HepG2 (cell line): Measurements from ENCODE around the gene RNASE8. TPM values are rescaled to one million over a fixed set of nuclear protein-coding genes. Genes with fewer than 3 reads are reported as not detected.

ENCODE experiments used
- CBX2 ChIP-seq, 2 experiments: fragments of 200-600 bp in 1 of 2; sonication (generic); formaldehyde crosslinking in 1 of 2; IDR thresholded peaks; 2 replicates each; pipeline versions ENCODE4 v1.7.0 to v1.8.1; 2018 to 2022; ENCODE audit warnings: low read depth in 2 of 2, low read length in 1 of 2, mild to moderate bottlenecking in 1 of 2, missing genetic modification reagents in 1 of 2
- CC2D1A ChIP-seq: sonication (generic); formaldehyde crosslinking; IDR thresholded peaks from 2 replicates; pipeline ENCODE4 v1.8.1; 2023; ENCODE audit warnings: mild to moderate bottlenecking, missing genetic modification reagents
- DR1 ChIP-seq: sonication (generic); formaldehyde crosslinking; IDR thresholded peaks from 2 replicates; pipeline ENCODE4 v1.8.0; 2021; ENCODE audit warnings: mild to moderate bottlenecking, missing genetic modification reagents, inconsistent platforms
- EZH2 ChIP-seq: conservative IDR thresholded peaks from 2 replicates; pipeline ENCODE4 v1.6.1; 2012; ENCODE audit warnings: mild to moderate bottlenecking, low read depth, low read length, moderate library complexity
- JUNB ChIP-seq: sonication (generic); formaldehyde crosslinking; IDR thresholded peaks from 2 replicates; pipeline ENCODE4 v1.8.0; 2022; ENCODE audit warnings: missing genetic modification reagents, mild to moderate bottlenecking, borderline replicate concordance
- KDM2A ChIP-seq: sonication (generic); formaldehyde crosslinking; IDR thresholded peaks from 2 replicates; pipeline ENCODE4 v1.4.0; 2020; ENCODE audit warnings: low read depth, missing genetic modification reagents, borderline replicate concordance
- NFRKB ChIP-seq: fragments of 450-650 bp; IDR thresholded peaks from 2 replicates; pipeline ENCODE4 v1.6.1; 2017
- SALL2 ChIP-seq: sonication (generic); formaldehyde crosslinking; IDR thresholded peaks from 2 replicates; pipeline ENCODE4 v1.8.1; 2023; ENCODE audit warnings: mild to moderate bottlenecking, missing genetic modification reagents, inconsistent platforms
- SMAD1 ChIP-seq: sonication (generic); formaldehyde crosslinking; IDR thresholded peaks from 2 replicates; pipeline ENCODE4 v1.4.0; 2020; ENCODE audit warnings: missing genetic modification reagents, low read depth, mild to moderate bottlenecking, borderline replicate concordance
- YEATS2 ChIP-seq: sonication (generic); formaldehyde crosslinking; IDR thresholded peaks from 2 replicates; pipeline ENCODE4 v1.4.0; 2020; ENCODE audit warnings: missing genetic modification reagents, borderline replicate concordance
- YEATS4 ChIP-seq: sonication (generic); formaldehyde crosslinking; IDR thresholded peaks from 2 replicates; pipeline ENCODE4 v1.4.0; 2020; ENCODE audit warnings: missing genetic modification reagents, borderline replicate concordance
- ZBTB39 ChIP-seq: sonication (generic); formaldehyde crosslinking; IDR thresholded peaks from 2 replicates; pipeline ENCODE4 v1.5.0; 2020; ENCODE audit warnings: missing genetic modification reagents
- ZKSCAN1 ChIP-seq: fragments of 150-350 bp; IDR thresholded peaks from 2 replicates; pipeline ENCODE4 v1.6.1; 2014; ENCODE audit warnings: low read length
- ZNF205 ChIP-seq: IDR thresholded peaks from 2 replicates; pipeline ENCODE4 v1.6.1; 2018; ENCODE audit warnings: missing biosample characterization, missing genetic modification reagents
- ZNF280B ChIP-seq: sonication (generic); formaldehyde crosslinking; IDR thresholded peaks from 2 replicates; pipeline ENCODE4 v1.5.0; 2020; ENCODE audit warnings: missing genetic modification reagents, mild to moderate bottlenecking, borderline replicate concordance
- ZNF296 ChIP-seq: sonication (generic); formaldehyde crosslinking; conservative IDR thresholded peaks from 2 replicates; pipeline ENCODE4 v1.5.0; 2020; ENCODE audit warnings: mild to moderate bottlenecking, missing genetic modification reagents
- ZNF609 ChIP-seq: sonication (generic); formaldehyde crosslinking; IDR thresholded peaks from 2 replicates; pipeline ENCODE4 v1.4.0; 2020; ENCODE audit warnings: mild to moderate bottlenecking, missing genetic modification reagents, borderline replicate concordance
- ZNF879 ChIP-seq: sonication (generic); formaldehyde crosslinking; IDR thresholded peaks from 2 replicates; pipeline ENCODE4 v1.8.1; 2023; ENCODE audit warnings: missing genetic modification reagents
- ZSCAN25 ChIP-seq: sonication (generic); formaldehyde crosslinking; IDR thresholded peaks from 2 replicates; pipeline ENCODE4 v1.8.0; 2022; ENCODE audit warnings: mild to moderate bottlenecking, missing genetic modification reagents
- ZSCAN9 ChIP-seq: IDR thresholded peaks from 2 replicates; pipeline ENCODE4 v1.6.1; 2016; ENCODE audit warnings: borderline replicate concordance
- polyA plus RNA-seq, 8 experiments: library from polyadenylated mRNA; depleted of rRNA in 3 of 8; stranded (reverse) in 7 of 8; unstranded in 1 of 8; fragments of >200 nt; fragmentation: Illumina TruSeq in 4 of 8; extraction: Trizol in 4 of 8; gene quantifications; 2 replicates each; pipeline versions ENCODE4 v1.2.1 to v1.2.3, GENCODE V29; 2011 to 2016; ENCODE audit warnings: low read depth in 4 of 8, missing spikeins in 1 of 8, mixed read lengths in 1 of 8; ENCODE audit not compliant: insufficient read depth in 1 of 8
- total RNA-seq, 5 experiments: library from RNA; depleted of rRNA; stranded (reverse); fragments of >200 nt; fragmentation: Illumina TruSeq; extraction: Trizol; gene quantifications; 2 replicates each; pipeline ENCODE4 v1.2.3, GENCODE V29; 2016; ENCODE audit warnings: low read depth in 1 of 5

RNASE8 gene
- total and polyA plus RNA-seq, 2 of the 13 experiments (the other 11 are each of a cell fraction or from before 2014, with no cell fraction given) = not detected

GRCh38 chr14:21103710-21104447 is 46.3 kb downstream of the RNASE8 start (continued):
- TF ChIP-seq ZNF609 (peak; percentile 87), ZNF296 (CRISPR knock-in tag) (peak; percentile 97), ZSCAN25 (CRISPR knock-in tag) (peak; percentile 93), EZH2 (no peak), YEATS2 (peak; percentile 97), ZNF205 (peak; percentile 67; the same call in 1 of the 2 replicates), SALL2 (peak; percentile 90), JUNB (CRISPR knock-in tag) (peak; percentile 95; the same call in 1 of the 2 replicates), ZSCAN9 (CRISPR knock-in tag) (peak; percentile 81), KDM2A (CRISPR knock-in tag) (peak; percentile 96), ZNF879 (peak; percentile 99), ZBTB39 (CRISPR knock-in tag) (peak; percentile 87; the same call in 1 of the 2 replicates), CC2D1A (CRISPR knock-in tag) (0 out of 2 replicates have a peak, but pooled peaks have one; percentile 89), NFRKB (no peak), DR1 (peak; percentile 74; the same call in 1 of the 2 replicates), ZNF280B (CRISPR knock-in tag) (peak; percentile 94; the same call in 1 of the 2 replicates), CBX2 (IDR thresholded peaks at IDR 0.05; ENCODE audit: low read depth, low read length) (no peak), CBX2 (CRISPR knock-in tag; IDR thresholded peaks at IDR 0.05; ENCODE audit: low read depth) (peak; percentile 94; the same call in 1 of the 2 replicates), ZKSCAN1 (peak; percentile 9; the same call in 1 of the 2 replicates), YEATS4 (peak; percentile 99), SMAD1 (peak; percentile 98)
